Gastrocnemius medialis (tissue), 4 donors: ENCODE data around the gene VAV2.

Experiments used
- CTCF ChIP-seq, 5 experiments: fragments of 450-650 bp in 3 of 5; fragments of 200-600 bp in 2 of 5; sonication (generic) in 2 of 5; IDR thresholded peaks in 4 of 5; conservative IDR thresholded peaks in 1 of 5; 1 replicate in 4 of 5; 2 replicates in 1 of 5; pipeline ENCODE4 v1.5.1; 2016 to 2019; ENCODE audit warnings: antibody characterized with exemption in 5 of 5, mild to moderate bottlenecking in 3 of 5, moderate library complexity in 3 of 5
- POLR2A ChIP-seq, 2 donors: fragments of 450-650 bp; IDR thresholded peaks; one replicate each; pipeline ENCODE4 v1.6.1; 2017; ENCODE audit warnings: antibody characterized with exemption in 2 of 2, mild to moderate bottlenecking in 2 of 2, moderate library complexity in 2 of 2

- TF ChIP-seq CTCF (IDR thresholded peaks at IDR 0.05 in 4 of 5, conservative IDR thresholded peaks at IDR 0.05 in 1 of 5), result no peak
- no peak for TF ChIP-seq POLR2A (IDR thresholded peaks at IDR 0.05)
These were observed 191.9 kb downstream of the VAV2 start for GRCh38 chr9:133800266-133800665.
